Measurements from ENCODE around the gene SEL1L.

DNA sequence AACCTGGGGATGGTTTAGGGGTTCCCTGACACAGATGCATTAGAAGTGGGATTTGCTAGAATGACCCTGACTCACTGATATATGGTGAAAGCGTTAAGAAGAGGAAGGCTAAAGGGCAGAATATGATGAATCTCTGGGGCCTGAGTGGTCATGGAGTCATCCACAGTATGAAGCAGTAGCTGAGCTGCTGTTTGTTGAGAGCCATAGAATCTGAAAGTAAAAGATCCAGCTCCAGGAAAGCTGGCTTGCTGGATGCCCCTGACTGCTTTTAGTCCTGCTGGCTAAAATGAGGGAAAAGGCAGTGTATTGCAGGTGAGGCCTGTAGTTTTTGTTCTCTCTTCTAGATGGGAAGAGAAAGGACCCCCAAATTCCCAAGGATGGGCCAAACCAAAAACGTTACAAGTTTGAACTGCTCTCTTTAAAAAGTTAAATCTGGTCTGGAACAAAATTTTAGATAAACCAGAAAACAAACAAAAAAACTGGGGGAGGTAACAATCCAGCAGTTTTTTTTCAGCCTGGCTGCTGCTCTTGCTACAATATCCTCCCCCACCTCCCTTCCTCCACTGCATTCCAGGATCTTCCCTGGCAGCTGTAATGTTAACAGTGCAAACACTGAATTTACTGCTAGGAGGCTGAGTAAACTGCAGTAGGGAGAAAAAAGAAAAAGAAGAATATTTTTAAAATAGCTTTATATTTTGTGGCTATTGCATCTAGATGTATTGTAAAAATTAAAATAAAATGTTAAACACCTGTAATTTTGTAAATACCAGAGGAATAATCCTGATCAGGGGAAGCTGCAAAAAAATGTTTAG lies 16.5 kb downstream of the SEL1L start:
- TF ChIP-seq, protein P1, sequence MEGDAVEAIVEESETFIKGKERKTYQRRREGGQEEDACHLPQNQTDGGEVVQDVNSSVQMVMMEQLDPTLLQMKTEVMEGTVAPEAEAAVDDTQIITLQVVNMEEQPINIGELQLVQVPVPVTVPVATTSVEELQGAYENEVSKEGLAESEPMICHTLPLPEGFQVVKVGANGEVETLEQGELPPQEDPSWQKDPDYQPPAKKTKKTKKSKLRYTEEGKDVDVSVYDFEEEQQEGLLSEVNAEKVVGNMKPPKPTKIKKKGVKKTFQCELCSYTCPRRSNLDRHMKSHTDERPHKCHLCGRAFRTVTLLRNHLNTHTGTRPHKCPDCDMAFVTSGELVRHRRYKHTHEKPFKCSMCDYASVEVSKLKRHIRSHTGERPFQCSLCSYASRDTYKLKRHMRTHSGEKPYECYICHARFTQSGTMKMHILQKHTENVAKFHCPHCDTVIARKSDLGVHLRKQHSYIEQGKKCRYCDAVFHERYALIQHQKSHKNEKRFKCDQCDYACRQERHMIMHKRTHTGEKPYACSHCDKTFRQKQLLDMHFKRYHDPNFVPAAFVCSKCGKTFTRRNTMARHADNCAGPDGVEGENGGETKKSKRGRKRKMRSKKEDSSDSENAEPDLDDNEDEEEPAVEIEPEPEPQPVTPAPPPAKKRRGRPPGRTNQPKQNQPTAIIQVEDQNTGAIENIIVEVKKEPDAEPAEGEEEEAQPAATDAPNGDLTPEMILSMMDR (IDR thresholded peaks at IDR 0.05) = no peak
- TF ChIP-seq SMC3 (IDR thresholded peaks at IDR 0.05) (no peak), MYC (IDR thresholded peaks at IDR 0.05; ENCODE audit: borderline replicate concordance, low read length) (no peak), FOXS1 (CRISPR knock-in tag; IDR thresholded peaks at IDR 0.05) (no peak), JUNB (IDR thresholded peaks at IDR 0.05) (no peak)
- TF ChIP-seq, protein P2, sequence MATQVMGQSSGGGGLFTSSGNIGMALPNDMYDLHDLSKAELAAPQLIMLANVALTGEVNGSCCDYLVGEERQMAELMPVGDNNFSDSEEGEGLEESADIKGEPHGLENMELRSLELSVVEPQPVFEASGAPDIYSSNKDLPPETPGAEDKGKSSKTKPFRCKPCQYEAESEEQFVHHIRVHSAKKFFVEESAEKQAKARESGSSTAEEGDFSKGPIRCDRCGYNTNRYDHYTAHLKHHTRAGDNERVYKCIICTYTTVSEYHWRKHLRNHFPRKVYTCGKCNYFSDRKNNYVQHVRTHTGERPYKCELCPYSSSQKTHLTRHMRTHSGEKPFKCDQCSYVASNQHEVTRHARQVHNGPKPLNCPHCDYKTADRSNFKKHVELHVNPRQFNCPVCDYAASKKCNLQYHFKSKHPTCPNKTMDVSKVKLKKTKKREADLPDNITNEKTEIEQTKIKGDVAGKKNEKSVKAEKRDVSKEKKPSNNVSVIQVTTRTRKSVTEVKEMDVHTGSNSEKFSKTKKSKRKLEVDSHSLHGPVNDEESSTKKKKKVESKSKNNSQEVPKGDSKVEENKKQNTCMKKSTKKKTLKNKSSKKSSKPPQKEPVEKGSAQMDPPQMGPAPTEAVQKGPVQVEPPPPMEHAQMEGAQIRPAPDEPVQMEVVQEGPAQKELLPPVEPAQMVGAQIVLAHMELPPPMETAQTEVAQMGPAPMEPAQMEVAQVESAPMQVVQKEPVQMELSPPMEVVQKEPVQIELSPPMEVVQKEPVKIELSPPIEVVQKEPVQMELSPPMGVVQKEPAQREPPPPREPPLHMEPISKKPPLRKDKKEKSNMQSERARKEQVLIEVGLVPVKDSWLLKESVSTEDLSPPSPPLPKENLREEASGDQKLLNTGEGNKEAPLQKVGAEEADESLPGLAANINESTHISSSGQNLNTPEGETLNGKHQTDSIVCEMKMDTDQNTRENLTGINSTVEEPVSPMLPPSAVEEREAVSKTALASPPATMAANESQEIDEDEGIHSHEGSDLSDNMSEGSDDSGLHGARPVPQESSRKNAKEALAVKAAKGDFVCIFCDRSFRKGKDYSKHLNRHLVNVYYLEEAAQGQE (IDR thresholded peaks at IDR 0.05) = no peak
